HEK293 (cell line): Measurements from ENCODE around the gene AQP6.

ENCODE experiments used
- CTCF ChIA-PET: fragments of 350-600 bp; formaldehyde crosslinking; extraction: SDS; loops from one replicate; lab custom pipeline; 2021; ENCODE audit warnings: antibody characterized with exemption; lab: Yijun Ruan, JAX
- POLR2A ChIA-PET: fragments of 300-600 bp; formaldehyde crosslinking; extraction: SDS; loops from one replicate; lab custom pipeline; 2020; ENCODE audit warnings: antibody characterized with exemption, inconsistent platforms; lab: Yijun Ruan, JAX
- H3K27ac ChIP-seq: fragments of 200-500 bp; sonication (Bioruptor generic); 2 replicates; pipeline ENCODE4 v1.5.1; 2014; ENCODE audit warnings: low read depth, low read length, control low read depth, inconsistent platforms; ENCODE audit errors: extremely low read depth
- H3K36me3 ChIP-seq, 2 experiments: fragments of 200-500 bp in 1 of 2; sonication (Bioruptor generic) in 1 of 2; 1 replicate in 1 of 2; 2 replicates in 1 of 2; pipeline ENCODE4 v1.5.1; 2014 to 2017; ENCODE audit warnings: inconsistent platforms in 2 of 2, low read length in 2 of 2; ENCODE audit not compliant: control insufficient read depth in 2 of 2, insufficient read depth in 1 of 2
- H3K4me1 ChIP-seq: fragments of 200-500 bp; sonication (Bioruptor generic); 2 replicates; pipeline ENCODE4 v1.5.1; 2014; ENCODE audit warnings: mild to moderate bottlenecking, low read length, inconsistent platforms; ENCODE audit not compliant: control insufficient read depth, insufficient read depth
- H3K4me3 ChIP-seq: 2 replicates; pipeline ENCODE4 v1.5.1; 2011; ENCODE audit warnings: low read depth, mild to moderate bottlenecking, control low read depth, low read length, moderate library complexity
- H3K9me3 ChIP-seq: fragments of 200-500 bp; sonication (Bioruptor generic); 2 replicates; pipeline ENCODE4 v1.5.1; 2014; ENCODE audit warnings: low read depth, low read length, inconsistent platforms; ENCODE audit not compliant: control insufficient read depth, insufficient read depth
- EGR2 ChIP-seq: fragments of 450-650 bp; formaldehyde crosslinking; IDR thresholded peaks from 2 replicates; pipeline ENCODE4 v1.5.1; 2016; ENCODE audit warnings: low read depth, missing biosample characterization, missing genetic modification characterization
- HOXA7 ChIP-seq: sonication (generic); formaldehyde crosslinking; IDR thresholded peaks from 2 replicates; pipeline ENCODE4 v1.8.1; 2022; ENCODE audit warnings: missing genetic modification reagents, borderline replicate concordance
- ZBTB20 ChIP-seq: fragments of 450-650 bp; formaldehyde crosslinking; IDR thresholded peaks from 2 replicates; pipeline ENCODE4 v1.5.1; 2016; ENCODE audit warnings: missing biosample characterization, missing genetic modification characterization
- ZFP3 ChIP-seq: fragments of 450-650 bp; formaldehyde crosslinking; IDR thresholded peaks from 2 replicates; pipeline ENCODE4 v1.5.1; 2016; ENCODE audit warnings: low read depth, missing biosample characterization, missing genetic modification characterization
- ZNF133 ChIP-seq: fragments of 450-650 bp; formaldehyde crosslinking; IDR thresholded peaks from 2 replicates; pipeline ENCODE4 v1.5.1; 2016; ENCODE audit warnings: missing biosample characterization, missing genetic modification characterization
- ZNF202 ChIP-seq: fragments of 450-650 bp; formaldehyde crosslinking; IDR thresholded peaks from 2 replicates; pipeline ENCODE4 v1.5.1; 2016; ENCODE audit warnings: missing biosample characterization, missing genetic modification characterization, borderline replicate concordance
- ZNF311 ChIP-seq: fragments of 450-650 bp; formaldehyde crosslinking; IDR thresholded peaks from 2 replicates; pipeline ENCODE4 v1.5.1; 2017; ENCODE audit warnings: missing biosample characterization, missing genetic modification characterization, borderline replicate concordance
- ZNF354C ChIP-seq: fragments of 450-650 bp; formaldehyde crosslinking; IDR thresholded peaks from 2 replicates; pipeline ENCODE4 v1.5.1; 2016; ENCODE audit warnings: missing biosample characterization, missing genetic modification characterization, low read depth, borderline replicate concordance
- ZNF404 ChIP-seq: fragments of 450-650 bp; formaldehyde crosslinking; IDR thresholded peaks from 2 replicates; pipeline ENCODE4 v1.5.1; 2017; ENCODE audit warnings: missing biosample characterization, missing genetic modification characterization
- ZNF610 ChIP-seq: fragments of 450-650 bp; formaldehyde crosslinking; IDR thresholded peaks from 2 replicates; pipeline ENCODE4 v1.5.1; 2016; ENCODE audit warnings: missing biosample characterization, missing genetic modification characterization, borderline replicate concordance
- ZNF624 ChIP-seq: fragments of 450-650 bp; formaldehyde crosslinking; IDR thresholded peaks from 2 replicates; pipeline ENCODE4 v1.5.1; 2017; ENCODE audit warnings: missing biosample characterization, missing genetic modification characterization
- ZNF701 ChIP-seq: fragments of 450-650 bp; formaldehyde crosslinking; IDR thresholded peaks from 2 replicates; pipeline ENCODE4 v1.5.1; 2016; ENCODE audit warnings: missing biosample characterization, missing genetic modification characterization
- TF ChIP-seq, protein P1 (sequence below): fragments of 450-650 bp; formaldehyde crosslinking; IDR thresholded peaks from 2 replicates; pipeline ENCODE4 v1.5.1; 2016; ENCODE audit warnings: missing biosample characterization, missing genetic modification characterization, borderline replicate concordance
- TF ChIP-seq, protein P2 (sequence below): fragments of 450-650 bp; formaldehyde crosslinking; IDR thresholded peaks from 2 replicates; pipeline ENCODE4 v1.5.0; 2017; ENCODE audit warnings: missing biosample characterization, missing genetic modification characterization, borderline replicate concordance
- TF ChIP-seq, protein P3 (sequence below): fragments of 450-650 bp; formaldehyde crosslinking; IDR thresholded peaks from 2 replicates; pipeline ENCODE4 v1.5.1; 2016; ENCODE audit warnings: missing biosample characterization, missing genetic modification characterization
- TF ChIP-seq, protein P4 (sequence below): fragments of 450-650 bp; formaldehyde crosslinking; IDR thresholded peaks from 2 replicates; pipeline ENCODE4 v1.5.1; 2016; ENCODE audit warnings: missing biosample characterization, missing genetic modification characterization
- TF ChIP-seq, protein P5 (sequence below): fragments of 450-650 bp; formaldehyde crosslinking; IDR thresholded peaks from 2 replicates; pipeline ENCODE4 v1.5.1; 2016; ENCODE audit warnings: missing biosample characterization, missing genetic modification characterization
- TF ChIP-seq, protein P6 (sequence below): fragments of 450-650 bp; formaldehyde crosslinking; IDR thresholded peaks from 2 replicates; pipeline ENCODE4 v1.5.1; 2016; ENCODE audit warnings: missing biosample characterization, missing genetic modification characterization

Gene AQP6

DNA sequence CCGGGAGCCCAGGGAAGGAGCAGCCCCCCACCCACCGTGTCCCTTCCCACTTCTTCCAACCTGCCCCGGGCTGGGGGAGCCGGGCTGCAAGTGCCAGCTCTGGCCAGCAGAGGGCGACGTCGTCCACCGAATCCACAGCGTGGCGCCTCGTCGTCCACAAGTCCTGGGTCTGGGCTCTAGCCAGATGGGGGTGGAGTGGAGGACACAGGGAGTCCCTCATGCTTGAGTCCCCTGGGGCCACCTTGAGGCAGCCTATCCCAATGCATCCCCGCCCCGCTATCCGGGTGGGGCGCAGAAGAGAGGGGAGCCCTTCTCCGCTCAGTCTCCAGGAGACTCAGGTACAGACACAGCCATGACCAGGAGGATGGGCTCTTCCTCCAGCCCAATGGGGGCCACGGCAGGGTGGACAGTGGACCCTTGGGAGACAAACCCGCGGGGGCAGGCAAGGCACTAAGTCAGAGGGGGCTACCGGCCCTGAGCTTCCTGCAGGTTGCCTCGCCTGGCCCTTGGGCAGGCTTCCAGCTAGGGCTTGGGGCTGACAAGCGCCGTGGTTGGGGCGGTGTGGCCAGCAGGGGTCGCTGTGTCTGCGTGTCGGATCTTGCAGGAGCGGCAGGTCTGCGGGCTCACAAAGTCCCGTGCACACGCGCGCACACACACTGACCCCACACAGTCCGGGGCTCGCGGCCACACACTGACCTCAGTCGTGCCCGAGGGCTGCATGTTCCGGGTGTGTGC, 5.5 kb upstream of the AQP6 start (continued):
- TF ChIP-seq ZNF311 (tag by site-specific recombination): no peak
- TF ChIP-seq, protein P1, sequence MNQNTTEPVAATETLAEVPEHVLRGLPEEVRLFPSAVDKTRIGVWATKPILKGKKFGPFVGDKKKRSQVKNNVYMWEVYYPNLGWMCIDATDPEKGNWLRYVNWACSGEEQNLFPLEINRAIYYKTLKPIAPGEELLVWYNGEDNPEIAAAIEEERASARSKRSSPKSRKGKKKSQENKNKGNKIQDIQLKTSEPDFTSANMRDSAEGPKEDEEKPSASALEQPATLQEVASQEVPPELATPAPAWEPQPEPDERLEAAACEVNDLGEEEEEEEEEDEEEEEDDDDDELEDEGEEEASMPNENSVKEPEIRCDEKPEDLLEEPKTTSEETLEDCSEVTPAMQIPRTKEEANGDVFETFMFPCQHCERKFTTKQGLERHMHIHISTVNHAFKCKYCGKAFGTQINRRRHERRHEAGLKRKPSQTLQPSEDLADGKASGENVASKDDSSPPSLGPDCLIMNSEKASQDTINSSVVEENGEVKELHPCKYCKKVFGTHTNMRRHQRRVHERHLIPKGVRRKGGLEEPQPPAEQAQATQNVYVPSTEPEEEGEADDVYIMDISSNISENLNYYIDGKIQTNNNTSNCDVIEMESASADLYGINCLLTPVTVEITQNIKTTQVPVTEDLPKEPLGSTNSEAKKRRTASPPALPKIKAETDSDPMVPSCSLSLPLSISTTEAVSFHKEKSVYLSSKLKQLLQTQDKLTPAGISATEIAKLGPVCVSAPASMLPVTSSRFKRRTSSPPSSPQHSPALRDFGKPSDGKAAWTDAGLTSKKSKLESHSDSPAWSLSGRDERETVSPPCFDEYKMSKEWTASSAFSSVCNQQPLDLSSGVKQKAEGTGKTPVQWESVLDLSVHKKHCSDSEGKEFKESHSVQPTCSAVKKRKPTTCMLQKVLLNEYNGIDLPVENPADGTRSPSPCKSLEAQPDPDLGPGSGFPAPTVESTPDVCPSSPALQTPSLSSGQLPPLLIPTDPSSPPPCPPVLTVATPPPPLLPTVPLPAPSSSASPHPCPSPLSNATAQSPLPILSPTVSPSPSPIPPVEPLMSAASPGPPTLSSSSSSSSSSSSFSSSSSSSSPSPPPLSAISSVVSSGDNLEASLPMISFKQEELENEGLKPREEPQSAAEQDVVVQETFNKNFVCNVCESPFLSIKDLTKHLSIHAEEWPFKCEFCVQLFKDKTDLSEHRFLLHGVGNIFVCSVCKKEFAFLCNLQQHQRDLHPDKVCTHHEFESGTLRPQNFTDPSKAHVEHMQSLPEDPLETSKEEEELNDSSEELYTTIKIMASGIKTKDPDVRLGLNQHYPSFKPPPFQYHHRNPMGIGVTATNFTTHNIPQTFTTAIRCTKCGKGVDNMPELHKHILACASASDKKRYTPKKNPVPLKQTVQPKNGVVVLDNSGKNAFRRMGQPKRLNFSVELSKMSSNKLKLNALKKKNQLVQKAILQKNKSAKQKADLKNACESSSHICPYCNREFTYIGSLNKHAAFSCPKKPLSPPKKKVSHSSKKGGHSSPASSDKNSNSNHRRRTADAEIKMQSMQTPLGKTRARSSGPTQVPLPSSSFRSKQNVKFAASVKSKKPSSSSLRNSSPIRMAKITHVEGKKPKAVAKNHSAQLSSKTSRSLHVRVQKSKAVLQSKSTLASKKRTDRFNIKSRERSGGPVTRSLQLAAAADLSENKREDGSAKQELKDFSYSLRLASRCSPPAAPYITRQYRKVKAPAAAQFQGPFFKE: 0 out of 2 replicates have a peak, but pooled peaks have one; percentile 8
- TF ChIP-seq ZNF133: no peak
- no peak for TF ChIP-seq HOXA7
- no peak for TF ChIP-seq ZNF701
- TF ChIP-seq, protein P2, sequence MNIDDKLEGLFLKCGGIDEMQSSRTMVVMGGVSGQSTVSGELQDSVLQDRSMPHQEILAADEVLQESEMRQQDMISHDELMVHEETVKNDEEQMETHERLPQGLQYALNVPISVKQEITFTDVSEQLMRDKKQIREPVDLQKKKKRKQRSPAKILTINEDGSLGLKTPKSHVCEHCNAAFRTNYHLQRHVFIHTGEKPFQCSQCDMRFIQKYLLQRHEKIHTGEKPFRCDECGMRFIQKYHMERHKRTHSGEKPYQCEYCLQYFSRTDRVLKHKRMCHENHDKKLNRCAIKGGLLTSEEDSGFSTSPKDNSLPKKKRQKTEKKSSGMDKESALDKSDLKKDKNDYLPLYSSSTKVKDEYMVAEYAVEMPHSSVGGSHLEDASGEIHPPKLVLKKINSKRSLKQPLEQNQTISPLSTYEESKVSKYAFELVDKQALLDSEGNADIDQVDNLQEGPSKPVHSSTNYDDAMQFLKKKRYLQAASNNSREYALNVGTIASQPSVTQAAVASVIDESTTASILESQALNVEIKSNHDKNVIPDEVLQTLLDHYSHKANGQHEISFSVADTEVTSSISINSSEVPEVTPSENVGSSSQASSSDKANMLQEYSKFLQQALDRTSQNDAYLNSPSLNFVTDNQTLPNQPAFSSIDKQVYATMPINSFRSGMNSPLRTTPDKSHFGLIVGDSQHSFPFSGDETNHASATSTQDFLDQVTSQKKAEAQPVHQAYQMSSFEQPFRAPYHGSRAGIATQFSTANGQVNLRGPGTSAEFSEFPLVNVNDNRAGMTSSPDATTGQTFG (tag by site-specific recombination): no peak
- no peak for TF ChIP-seq ZNF354C (tag by site-specific recombination)
- peak; percentile 98 for TF ChIP-seq ZNF610 (tag by site-specific recombination)
- no peak for TF ChIP-seq ZFP3 (tag by site-specific recombination)
- no peak for TF ChIP-seq ZNF624 (tag by site-specific recombination)
- TF ChIP-seq ZNF404 (tag by site-specific recombination): no peak

DNA sequence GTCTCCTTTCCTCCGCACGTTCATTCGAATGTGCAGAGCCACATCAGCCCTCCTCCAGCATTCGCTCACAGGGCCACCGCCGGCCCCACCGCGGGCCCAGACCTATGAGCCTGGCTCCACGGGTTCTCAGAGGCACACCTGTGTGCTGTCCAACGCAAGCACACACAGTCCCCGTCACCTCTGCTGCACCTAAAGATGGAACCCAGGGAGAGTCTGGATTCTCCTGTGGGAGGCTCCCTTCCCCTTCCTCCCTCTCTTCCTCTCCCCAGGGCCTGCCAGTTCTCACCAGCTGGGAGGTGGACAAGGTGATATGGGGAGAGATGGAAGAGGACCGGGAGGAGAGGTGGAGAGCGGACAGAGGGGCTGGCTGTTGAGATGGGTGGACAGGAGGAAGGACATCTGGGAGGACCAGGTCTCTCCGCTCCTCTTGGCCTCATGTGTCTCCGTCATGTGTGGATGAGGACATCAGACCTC, 4.9 kb upstream of the AQP6 start:
- H3K27ac ChIP-seq: no peak overlapping the region
- TF ChIP-seq, protein P3, sequence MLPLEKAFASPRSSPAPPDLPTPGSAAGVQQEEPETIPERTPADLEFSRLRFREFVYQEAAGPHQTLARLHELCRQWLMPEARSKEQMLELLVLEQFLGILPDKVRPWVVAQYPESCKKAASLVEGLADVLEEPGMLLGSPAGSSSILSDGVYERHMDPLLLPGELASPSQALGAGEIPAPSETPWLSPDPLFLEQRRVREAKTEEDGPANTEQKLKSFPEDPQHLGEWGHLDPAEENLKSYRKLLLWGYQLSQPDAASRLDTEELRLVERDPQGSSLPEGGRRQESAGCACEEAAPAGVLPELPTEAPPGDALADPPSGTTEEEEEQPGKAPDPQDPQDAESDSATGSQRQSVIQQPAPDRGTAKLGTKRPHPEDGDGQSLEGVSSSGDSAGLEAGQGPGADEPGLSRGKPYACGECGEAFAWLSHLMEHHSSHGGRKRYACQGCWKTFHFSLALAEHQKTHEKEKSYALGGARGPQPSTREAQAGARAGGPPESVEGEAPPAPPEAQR (tag by site-specific recombination): no peak
- TF ChIP-seq ZNF202 (tag by site-specific recombination) (no peak), ZFP3 (tag by site-specific recombination) (no peak), EGR2 (tag by site-specific recombination) (no peak), ZBTB20 (tag by site-specific recombination) (no peak), ZNF701 (no peak)
- TF ChIP-seq, protein P4, sequence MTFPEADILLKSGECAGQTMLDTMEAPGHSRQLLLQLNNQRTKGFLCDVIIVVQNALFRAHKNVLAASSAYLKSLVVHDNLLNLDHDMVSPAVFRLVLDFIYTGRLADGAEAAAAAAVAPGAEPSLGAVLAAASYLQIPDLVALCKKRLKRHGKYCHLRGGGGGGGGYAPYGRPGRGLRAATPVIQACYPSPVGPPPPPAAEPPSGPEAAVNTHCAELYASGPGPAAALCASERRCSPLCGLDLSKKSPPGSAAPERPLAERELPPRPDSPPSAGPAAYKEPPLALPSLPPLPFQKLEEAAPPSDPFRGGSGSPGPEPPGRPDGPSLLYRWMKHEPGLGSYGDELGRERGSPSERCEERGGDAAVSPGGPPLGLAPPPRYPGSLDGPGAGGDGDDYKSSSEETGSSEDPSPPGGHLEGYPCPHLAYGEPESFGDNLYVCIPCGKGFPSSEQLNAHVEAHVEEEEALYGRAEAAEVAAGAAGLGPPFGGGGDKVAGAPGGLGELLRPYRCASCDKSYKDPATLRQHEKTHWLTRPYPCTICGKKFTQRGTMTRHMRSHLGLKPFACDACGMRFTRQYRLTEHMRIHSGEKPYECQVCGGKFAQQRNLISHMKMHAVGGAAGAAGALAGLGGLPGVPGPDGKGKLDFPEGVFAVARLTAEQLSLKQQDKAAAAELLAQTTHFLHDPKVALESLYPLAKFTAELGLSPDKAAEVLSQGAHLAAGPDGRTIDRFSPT (tag by site-specific recombination): no peak
- TF ChIP-seq, protein P5, sequence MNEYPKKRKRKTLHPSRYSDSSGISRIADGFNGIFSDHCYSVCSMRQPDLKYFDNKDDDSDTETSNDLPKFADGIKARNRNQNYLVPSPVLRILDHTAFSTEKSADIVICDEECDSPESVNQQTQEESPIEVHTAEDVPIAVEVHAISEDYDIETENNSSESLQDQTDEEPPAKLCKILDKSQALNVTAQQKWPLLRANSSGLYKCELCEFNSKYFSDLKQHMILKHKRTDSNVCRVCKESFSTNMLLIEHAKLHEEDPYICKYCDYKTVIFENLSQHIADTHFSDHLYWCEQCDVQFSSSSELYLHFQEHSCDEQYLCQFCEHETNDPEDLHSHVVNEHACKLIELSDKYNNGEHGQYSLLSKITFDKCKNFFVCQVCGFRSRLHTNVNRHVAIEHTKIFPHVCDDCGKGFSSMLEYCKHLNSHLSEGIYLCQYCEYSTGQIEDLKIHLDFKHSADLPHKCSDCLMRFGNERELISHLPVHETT (tag by site-specific recombination): no peak
- TF ChIP-seq, protein P6, sequence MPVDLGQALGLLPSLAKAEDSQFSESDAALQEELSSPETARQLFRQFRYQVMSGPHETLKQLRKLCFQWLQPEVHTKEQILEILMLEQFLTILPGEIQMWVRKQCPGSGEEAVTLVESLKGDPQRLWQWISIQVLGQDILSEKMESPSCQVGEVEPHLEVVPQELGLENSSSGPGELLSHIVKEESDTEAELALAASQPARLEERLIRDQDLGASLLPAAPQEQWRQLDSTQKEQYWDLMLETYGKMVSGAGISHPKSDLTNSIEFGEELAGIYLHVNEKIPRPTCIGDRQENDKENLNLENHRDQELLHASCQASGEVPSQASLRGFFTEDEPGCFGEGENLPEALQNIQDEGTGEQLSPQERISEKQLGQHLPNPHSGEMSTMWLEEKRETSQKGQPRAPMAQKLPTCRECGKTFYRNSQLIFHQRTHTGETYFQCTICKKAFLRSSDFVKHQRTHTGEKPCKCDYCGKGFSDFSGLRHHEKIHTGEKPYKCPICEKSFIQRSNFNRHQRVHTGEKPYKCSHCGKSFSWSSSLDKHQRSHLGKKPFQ (tag by site-specific recombination): peak; percentile 77; the same call in 1 of the 2 replicates

More for the DNA sequence above, 4.9 kb upstream of the AQP6 start:
- no peaks in the 10 kb centered on the region for H3K9me3 ChIP-seq
- peak overlapping the region; percentile 31 for H3K4me3 ChIP-seq
- H3K36me3 ChIP-seq: no peaks in the 10 kb centered on the region
- no peaks in the 10 kb centered on the region for H3K4me1 ChIP-seq
- POLR2A ChIA-PET: interaction anchor here (0.7 to 1.5 kb wide), 7 partner anchors 22 to 227 kb away, joined by 3 to 6 read pairs (median 4); partner anchors contain the start of genes BCDIN3D, COX14 and TMBIM6
- CTCF ChIA-PET: interaction anchor here (0.5 to 7.1 kb wide), 66 partner anchors 8 to 1243 kb away, joined by 3 to 104 read pairs (median 6); partner anchors contain the start of genes AQP2, COX14 and RACGAP1
